ENCODE results near the gene RAB6B. TPM values are rescaled to one million over a fixed set of nuclear protein-coding genes. Genes with fewer than 3 reads are reported as not detected.

RAB6B gene
- polyA plus RNA-seq, 1 experiment = 3.0 TPM

DNA sequence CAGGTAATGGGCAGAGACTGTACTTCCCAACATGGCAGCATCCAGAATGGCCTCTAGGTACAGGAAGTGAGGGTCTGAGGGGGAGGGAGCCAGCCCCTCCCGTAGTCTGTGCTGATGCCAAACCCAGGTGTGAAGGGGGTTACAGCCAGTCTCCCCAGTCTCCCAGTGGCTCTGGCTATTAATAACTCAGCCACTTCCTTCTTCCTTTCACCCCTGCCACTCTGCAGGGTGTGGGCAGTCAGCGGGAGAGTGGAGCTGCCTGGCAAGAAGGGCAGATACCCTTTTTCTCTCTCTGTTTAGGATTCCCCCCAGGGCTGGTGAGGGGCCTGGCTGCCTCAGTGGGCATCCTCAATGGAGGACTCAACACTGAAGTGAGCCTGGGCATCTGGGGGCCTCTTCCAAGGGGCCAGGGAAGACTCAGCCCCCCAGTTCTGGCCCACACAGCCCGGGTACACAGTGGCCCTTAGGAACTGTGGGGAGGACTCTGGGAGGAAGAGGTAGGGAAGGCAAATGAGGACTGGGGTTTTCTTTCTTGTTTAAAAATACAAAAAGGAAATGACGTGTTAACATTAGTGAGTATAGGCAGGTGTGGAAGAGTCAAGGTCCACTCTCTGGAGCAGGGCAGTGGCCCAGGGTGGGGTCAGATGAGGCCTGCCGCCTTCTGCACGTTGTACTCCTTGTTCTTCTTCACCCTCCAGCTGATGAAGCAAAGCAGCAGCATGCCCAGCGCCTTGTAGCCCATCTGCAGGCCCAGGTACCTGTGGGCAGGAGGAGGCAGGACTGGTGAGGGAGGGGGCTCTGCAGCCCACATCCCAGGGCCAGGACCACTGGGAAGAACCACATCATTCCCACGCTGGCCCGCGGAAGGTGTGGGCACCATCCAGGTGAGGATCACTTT is 38.6 kb upstream of the RAB6B start:
- no peak for DNase-seq (ENCODE audit: low read depth)
- Histone ChIP-seq H3K36me3 (ENCODE audit: control insufficient read depth, insufficient read depth, low read length) (no peaks in the 10 kb centered on the region), H3K4me3 (ENCODE audit: low read depth, low read length) (no peak overlapping the region), H3K27me3 (ENCODE audit: control insufficient read depth, insufficient read depth, low read length) (peaks cover 6% of the 10 kb centered on the region; the same call in 1 of the 2 replicates)
- POLR2A ChIA-PET = no interaction called here
- TF ChIP-seq, protein P1, sequence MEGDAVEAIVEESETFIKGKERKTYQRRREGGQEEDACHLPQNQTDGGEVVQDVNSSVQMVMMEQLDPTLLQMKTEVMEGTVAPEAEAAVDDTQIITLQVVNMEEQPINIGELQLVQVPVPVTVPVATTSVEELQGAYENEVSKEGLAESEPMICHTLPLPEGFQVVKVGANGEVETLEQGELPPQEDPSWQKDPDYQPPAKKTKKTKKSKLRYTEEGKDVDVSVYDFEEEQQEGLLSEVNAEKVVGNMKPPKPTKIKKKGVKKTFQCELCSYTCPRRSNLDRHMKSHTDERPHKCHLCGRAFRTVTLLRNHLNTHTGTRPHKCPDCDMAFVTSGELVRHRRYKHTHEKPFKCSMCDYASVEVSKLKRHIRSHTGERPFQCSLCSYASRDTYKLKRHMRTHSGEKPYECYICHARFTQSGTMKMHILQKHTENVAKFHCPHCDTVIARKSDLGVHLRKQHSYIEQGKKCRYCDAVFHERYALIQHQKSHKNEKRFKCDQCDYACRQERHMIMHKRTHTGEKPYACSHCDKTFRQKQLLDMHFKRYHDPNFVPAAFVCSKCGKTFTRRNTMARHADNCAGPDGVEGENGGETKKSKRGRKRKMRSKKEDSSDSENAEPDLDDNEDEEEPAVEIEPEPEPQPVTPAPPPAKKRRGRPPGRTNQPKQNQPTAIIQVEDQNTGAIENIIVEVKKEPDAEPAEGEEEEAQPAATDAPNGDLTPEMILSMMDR (IDR thresholded peaks at IDR 0.05; ENCODE audit: insufficient read depth, low read depth, low read length) = no peak
- CTCF ChIA-PET = interaction anchor here (1.3 to 2.8 kb wide), 2 partner anchors 126 to 278 kb away, joined by 7 to 12 read pairs; no protein-coding TSS in a partner anchor

- Histone ChIP-seq H3K27me3 (ENCODE audit: control insufficient read depth, insufficient read depth, low read length) (peaks cover 7% of the 10 kb centered on the region), H3K4me3 (ENCODE audit: low read depth, low read length) (no peak overlapping the region), H3K36me3 (ENCODE audit: control insufficient read depth, insufficient read depth, low read length) (no peaks in the 10 kb centered on the region)
- POLR2A ChIA-PET = no interaction called here
- TF ChIP-seq, protein P1 (IDR thresholded peaks at IDR 0.05; ENCODE audit: insufficient read depth, low read depth, low read length) = no peak
- CTCF ChIA-PET = interaction anchor here (0.8 to 7.4 kb wide), 3 partner anchors 127 to 277 kb away, joined by 4 to 141 read pairs (median 12); no protein-coding TSS in a partner anchor
- no peak for DNase-seq (ENCODE audit: low read depth)
Measured at GRCh38 chr3:133933097-133934024, 37.7 kb upstream of the RAB6B start.

- TF ChIP-seq, protein P1 (IDR thresholded peaks at IDR 0.05; ENCODE audit: insufficient read depth, low read depth, low read length) = no peak
- no peak for DNase-seq (ENCODE audit: low read depth)
- CTCF ChIA-PET = interaction anchor here (0.5 to 7.4 kb wide), 5 partner anchors 9 to 278 kb away, joined by 3 to 141 read pairs (median 12); no protein-coding TSS in a partner anchor
- Histone ChIP-seq H3K4me3 (ENCODE audit: low read depth, low read length) (no peak overlapping the region), H3K36me3 (ENCODE audit: control insufficient read depth, insufficient read depth, low read length) (no peaks in the 10 kb centered on the region), H3K27me3 (ENCODE audit: control insufficient read depth, insufficient read depth, low read length) (peaks cover 7% of the 10 kb centered on the region)
- POLR2A ChIA-PET = no interaction called here
Measured at GRCh38 chr3:133932009-133932408, 36.3 kb upstream of the RAB6B start.

DNA sequence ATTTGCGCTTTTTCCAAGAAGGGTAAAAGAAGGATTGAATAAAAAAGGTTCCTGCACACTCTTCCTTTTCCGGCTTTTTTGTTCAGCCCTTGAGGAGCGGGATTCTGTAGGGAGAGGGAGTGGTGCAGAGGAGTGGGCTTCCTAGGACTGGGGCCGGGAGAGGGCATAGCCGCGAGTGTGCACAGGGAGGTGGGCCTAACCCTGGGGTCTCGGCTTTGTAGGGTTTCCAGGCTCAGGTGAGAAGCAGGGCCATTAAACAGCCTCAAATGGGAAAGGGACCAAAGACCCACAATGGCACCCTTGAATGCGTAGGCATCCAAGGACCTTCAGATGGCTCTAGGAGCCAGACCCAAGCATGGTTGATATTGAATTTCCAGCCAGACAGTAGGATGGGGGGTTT is 35.4 kb upstream of the RAB6B start:
- H3K36me3 ChIP-seq (ENCODE audit: control insufficient read depth, insufficient read depth, low read length) = no peaks in the 10 kb centered on the region
- ChIA-PET POLR2A (no interaction called here), CTCF (interaction anchor here (0.5 to 7.4 kb wide), 11 partner anchors 10 to 369 kb away, joined by 3 to 141 read pairs (median 8); no protein-coding TSS in a partner anchor)
- TF ChIP-seq, protein P1 (IDR thresholded peaks at IDR 0.05; ENCODE audit: insufficient read depth, low read depth, low read length) = no peak
- H3K27me3 ChIP-seq (ENCODE audit: control insufficient read depth, insufficient read depth, low read length) = peaks cover 3% of the 10 kb centered on the region
- H3K4me3 ChIP-seq (ENCODE audit: low read depth, low read length) = no peak overlapping the region
- no peak for DNase-seq (ENCODE audit: low read depth)
